NCI-H2171 treated with DMSO at 0.1 percent for 48 hours (cell line): ENCODE measurements around the gene GPR153.

Source experiments
- DNase-seq: peaks from one replicate; lab custom pipeline; 2025; lab: John Stamatoyannopoulos, UW

The GPR153 gene

DNA sequence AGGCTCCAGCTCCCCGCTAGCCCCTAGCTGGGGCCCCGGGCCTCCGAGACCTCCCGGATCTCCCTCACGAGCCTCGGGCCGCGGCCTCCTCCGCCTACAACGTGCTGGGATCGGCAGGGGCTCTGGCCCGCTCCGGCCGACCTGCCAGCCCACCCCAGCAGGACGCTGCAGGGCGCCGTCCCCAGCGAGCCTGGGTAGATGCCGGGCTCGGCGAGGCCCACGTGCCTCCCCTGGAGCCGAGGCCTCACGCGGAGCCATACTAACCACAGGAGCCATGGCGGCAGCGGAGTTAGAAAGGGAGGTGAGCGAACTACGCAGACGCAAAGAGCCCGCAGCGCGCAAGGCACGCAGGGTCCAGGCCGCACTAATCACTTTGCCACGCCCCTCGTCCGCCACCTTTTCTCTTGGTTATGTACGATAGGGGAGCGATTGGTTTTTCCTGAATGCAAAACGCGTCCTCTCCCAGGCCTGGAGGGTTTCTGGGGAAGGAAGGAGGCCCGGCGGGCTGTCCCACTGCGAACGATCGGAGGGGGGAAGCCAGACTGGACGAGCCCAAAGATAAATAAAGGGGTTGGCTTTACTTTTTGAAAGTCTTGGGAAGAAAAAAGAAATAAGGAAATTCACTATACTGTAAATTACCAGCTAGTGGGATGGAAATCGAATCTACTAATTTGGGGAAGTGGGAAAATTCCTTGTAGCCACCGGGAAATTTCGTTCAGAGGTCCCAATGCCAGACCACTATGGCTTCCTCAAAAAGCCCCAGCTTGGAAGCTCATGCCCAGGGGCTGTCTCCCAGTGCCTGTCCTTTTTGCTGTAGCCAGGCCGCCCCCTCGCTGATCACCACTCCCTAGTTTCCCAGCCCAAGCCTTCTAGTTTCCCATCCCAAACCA lies 61.4 kb downstream of the GPR153 start, which contains the start of gene RPL22:
TSS of gene RPL22 (minus strand) at position 298 of the 890 bp plus-strand sequence. CDS start at position 276, 22 bp downstream.
- peak; percentile 99 for DNase-seq

GRCh38 chr1:6198646-6199297 lies 62.1 kb downstream of the GPR153 start:
- no peak for DNase-seq

GRCh38 chr1:6197746-6198427 lies 63.0 kb downstream of the GPR153 start:
- no peak for DNase-seq
